Stimulated activated CD4-positive, alpha-beta T cell treated with anti-CD3 and anti-CD28 coated beads, Interleukin-12 subunit alpha, Interleukin-12 subunit beta, amount 100 ng/mL, for 4 hours (primary cell): ENCODE results near the gene THBS3.
"Not testable (repeated sequence)": the region's sequence is repeated elsewhere in the genome, so short reads cannot be mapped to it uniquely, and the experiment has no call there.

Source experiments
- DNase-seq: peaks from one replicate; pipeline ENCODE4 v3.0.0-alpha.2; 2020

Gene THBS3

GRCh38 chr1:155233502-155233901, 25.8 kb upstream of the THBS3 start:
- DNase-seq: not testable (repeated sequence)

DNA sequence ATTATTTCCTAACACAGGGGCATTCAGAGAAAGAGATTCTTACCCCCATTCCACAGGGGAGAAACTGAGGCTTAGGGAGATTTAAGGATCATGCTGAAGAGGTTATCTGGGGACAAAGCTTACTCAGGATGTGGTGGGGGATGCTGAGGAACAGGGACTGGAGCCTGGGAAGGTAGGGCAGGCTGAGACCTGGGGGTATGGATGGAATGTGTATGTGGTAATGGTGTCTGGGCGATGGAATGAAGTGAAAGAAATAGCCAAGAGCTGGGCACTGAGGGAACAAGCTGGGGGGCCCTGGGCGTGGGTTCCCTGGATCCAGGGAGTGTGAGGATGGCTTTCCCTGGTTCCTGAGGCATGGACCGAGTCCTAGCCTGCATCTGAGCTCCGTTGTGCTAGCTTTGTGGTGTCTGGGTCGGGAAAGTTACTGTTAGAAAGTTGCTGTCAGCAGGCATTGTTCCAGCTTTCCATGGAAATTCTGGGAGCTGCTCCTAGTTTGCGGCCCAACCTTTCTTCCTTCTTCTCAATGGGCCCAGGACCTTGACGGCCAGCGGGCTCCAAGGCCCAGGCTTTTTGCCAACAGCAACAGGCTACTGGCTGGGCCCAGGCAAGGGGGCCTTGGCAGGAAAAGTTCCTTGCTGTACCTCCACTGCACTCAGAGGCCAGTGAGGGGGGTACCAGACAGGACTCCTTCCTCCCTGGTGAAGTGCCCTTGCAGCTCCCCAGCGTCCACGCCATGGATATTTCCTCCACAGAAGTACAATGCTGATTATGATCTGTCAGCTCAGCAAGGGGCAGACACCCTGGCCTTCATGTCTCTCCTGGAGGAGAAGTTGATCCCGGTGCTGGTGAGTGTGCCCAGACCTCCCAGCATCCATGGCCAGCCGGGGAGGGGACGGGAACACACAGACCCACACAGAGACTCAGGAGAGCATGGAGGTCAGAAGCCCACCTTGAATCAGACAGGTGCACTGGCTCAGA, 24.6 kb upstream of the THBS3 start:
- DNase-seq: not testable (repeated sequence)

DNA sequence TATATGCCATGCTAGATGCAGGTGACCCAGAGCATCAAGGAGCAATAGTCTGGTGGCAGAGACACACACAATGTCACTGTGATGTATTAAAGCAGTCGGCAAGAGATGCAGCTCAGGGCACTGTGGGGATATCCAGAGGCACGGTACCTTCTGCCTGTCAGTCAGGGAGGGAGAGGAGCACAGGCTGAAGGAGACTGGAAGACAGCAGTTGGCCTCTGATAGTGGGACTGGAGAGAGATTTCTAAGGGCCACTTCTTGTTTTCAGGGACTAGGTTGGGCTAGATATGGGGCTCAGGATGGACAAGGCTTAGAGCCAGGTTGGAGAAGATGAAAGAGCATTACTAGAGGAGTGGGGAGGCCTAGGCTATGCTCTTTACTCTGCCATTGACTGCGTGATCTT, 23.6 kb upstream of the THBS3 start:
- DNase-seq: not testable (repeated sequence)

- no peak for DNase-seq
Measured at GRCh38 chr1:155228096-155228427, 20.4 kb upstream of the THBS3 start.

- peak; percentile 98 for DNase-seq
Measured at GRCh38 chr1:155227261-155228095, 19.8 kb upstream of the THBS3 start.

DNA sequence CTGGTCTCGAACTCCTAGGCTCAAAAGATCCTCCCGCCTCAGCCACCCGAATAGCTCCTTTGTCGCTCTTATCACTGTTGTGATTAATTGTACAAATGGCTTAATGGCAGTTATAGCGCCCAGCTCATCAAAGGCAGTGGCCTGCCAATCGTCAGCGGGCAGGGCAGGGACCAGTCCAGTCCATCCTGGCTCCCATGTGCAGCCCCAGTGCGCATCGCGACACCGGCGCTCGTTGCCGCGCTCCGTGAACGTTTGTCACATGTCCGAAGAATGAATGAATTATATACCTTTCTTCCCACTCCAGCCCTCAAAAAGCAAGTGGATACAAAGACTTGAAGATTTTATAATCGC, 19.2 kb upstream of the THBS3 start:
- peak; percentile 42 for DNase-seq

DNA sequence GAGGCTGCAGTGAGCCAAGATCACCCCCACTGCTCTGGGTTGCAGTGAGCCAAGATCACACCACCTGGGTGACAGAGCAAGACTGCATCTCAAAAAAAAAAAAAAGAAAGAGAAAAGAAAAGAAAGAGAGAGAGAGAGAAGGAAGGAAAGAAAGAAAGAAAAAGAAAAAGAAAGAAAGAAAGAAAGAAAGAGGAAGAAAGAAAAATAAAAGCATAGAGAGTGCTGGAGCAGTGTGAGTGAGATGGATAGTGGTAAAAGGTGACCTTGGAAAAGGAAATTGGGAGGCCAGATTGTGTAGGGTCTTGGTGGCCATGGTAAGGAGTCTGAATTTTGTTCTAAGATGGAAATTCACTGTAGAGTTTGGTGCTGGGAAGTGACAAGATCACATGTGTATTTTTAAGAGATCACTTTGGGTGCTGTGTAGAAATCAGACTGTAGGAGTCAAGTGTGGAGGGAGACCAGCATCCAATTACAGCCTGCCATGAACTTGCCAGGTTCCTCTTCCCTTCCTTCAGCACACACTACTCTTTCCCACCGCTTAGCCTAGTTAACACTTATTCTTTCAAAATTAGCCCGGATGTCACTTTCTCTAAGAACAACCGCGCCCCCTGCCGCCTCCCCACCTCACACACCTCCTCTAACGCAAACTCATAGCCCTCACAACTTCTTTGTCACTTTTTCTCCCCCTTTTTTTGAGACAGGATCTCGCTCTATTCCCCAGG, 18.7 kb upstream of the THBS3 start:
- peak; percentile 75 for DNase-seq

DNA sequence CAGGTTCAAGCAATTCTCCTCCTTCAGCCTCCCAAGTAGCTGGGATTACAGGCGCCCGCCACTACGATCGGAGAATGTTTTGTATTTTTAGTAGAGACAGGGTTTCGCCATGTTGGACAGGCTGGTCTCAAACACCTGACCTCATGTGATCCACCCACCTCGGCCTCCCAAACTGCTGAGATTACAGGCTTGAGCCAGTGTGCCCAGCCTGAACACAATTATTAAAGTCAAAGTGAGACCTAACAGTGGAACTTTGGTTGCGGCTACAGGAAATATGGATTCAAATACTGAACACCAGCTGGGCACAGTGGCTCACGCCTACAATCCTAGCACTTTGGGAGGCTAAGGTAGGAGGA, 17.7 kb upstream of the THBS3 start:
- DNase-seq: not testable (repeated sequence)

- no peak for DNase-seq
Measured at GRCh38 chr1:155223047-155223446, 15.3 kb upstream of the THBS3 start.

DNA sequence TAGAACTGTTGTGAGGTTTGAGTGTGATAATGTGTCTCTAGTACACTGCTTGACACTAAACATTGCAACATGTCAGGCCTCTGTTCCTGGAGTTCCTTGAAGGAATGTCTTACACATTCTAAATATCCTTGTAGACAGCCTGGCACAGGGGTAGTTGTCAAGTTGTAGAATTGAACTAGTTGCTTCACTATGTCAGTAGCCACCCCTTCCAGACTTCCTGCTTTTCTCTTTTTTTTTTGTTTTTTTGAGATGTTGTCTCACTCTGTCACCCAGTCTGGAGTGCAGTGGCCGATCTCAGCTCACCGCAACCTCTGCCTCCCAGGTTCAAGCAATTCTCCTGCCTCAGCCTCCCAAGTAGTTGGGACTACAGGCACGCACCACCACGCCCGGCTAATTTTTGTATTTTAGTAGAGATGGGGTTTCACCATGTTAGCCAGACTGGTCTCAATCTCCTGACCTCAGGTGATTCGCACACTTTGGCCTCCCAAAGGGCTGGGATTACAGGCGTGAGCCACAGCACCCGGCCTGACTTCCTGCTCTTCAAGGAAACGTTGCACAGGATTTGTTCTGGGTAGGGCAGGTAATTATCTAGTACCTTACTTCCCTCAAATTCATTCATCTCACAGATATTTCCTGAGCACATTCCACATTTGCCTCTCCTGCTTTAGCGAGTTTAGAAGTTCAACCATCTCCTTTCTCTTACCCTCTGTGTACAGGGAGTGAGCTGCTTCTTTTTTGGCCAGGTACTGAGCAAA, 12.7 kb upstream of the THBS3 start:
- DNase-seq: not testable (repeated sequence)

GRCh38 chr1:155219592-155220031, 11.9 kb upstream of the THBS3 start:
- no peak for DNase-seq

DNA sequence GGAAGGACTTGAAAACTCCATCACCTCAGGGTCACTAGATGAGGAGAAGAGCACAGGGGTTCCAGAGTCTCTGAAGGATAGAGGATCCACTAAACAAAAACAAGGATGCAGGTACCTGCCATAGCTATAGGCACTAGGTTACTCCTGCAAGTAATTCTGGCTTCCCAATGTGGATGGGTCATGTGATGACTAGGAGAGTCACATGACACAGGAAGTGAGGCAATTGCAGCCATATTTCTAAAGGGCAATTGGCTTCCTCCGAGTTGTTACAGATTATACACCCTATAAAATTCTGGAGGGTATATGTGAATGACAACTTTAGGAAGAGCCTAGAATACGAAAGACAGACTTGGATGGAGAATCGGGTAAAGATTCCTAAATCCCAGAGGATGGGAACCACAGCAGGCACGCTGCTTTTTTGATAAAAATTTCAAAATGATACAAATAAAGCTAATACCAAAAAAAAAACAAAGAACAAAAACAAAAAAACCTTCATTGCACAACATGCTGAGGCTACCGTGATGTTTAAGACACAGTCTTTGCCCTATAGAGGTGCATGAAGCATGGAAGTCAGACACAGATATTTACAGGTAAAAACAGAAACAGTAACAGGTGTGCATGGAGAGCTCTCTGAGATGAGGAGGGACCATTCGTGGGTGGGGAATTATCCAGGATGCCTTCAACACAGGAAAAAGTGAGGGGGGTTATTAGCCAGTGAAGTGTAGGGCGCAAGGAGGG, 11.3 kb upstream of the THBS3 start:
- DNase-seq: no peak

DNA sequence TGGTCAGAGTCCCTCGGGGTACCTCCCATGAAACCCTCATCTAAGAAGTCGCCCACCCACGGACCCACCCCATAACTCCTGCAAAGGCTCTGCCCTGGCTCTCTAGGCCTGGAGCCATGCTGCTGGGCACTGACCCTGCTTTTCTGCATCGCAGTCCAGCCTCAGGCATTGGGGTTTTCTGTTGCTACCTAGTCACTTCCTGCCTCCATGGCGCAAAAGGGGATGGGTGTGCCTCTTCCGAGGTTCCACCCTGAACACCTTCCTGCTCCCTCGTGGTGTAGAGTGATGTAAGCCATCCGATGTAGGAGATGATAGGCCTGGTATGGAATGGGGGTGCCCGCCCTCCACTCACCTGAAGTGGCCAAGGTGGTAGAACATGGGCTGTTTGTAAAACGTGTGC, 7.0 kb upstream of the THBS3 start:
- DNase-seq: not testable (repeated sequence)

DNA sequence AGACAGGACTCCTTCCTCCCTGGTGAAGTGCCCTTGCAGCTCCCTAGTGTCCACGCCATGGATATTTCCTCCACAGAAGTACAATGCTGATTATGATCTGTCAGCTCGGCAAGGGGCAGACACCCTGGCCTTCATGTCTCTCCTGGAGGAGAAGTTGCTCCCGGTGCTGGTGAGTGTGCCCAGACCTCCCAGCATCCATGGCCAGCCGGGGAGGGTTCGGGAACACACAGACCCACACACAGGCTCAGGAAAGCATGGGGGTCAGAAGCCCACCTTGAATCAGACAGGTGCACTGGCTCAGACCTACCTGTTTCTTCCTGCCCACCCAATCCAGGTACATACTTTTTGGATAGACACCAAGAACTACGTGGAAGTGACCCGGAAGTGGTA, 4.3 kb upstream of the THBS3 start:
- not testable (repeated sequence) for DNase-seq

- not testable (repeated sequence) for DNase-seq
Measured at GRCh38 chr1:155211381-155212050, 3.8 kb upstream of the THBS3 start.

GRCh38 chr1:155210314-155211104, 2.8 kb upstream of the THBS3 start:
- DNase-seq: no peak

DNA sequence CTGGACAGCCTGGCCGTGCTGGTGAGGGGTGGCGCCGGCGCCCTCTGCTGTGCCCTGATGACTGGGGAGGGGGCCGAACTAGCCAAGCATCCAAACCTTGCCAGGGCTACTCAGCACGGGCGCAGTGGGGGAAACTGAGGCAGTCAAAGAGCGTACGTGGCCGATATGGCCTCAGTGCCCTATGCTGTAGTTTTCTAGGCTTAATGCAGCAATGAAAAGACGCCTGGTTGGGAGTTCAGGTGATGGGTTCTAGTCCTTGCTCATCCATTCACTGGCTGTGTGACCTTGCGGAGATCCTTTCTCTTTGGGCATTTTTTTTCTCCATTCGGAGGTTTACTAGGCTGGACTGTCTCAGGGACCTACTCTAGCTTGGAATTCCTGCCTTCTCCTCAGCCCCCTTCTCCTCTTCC, 1.6 kb upstream of the THBS3 start:
- DNase-seq: no peak

- peak; percentile 88 for DNase-seq
Measured at GRCh38 chr1:155208541-155209311, 1.0 kb upstream of the THBS3 start, which contains the start of gene MTX1. TSS of gene MTX1 (plus strand) at chr1:155208695. CDS start at chr1:155208805, 110 bp downstream.
